GM12891 (cell line): ENCODE results near the gene COL21A1.

ENCODE experiments used
- PAX5 ChIP-seq: IDR thresholded peaks from 2 replicates; pipeline ENCODE4 v1.6.1; 2011; ENCODE audit warnings: low read length, moderate library complexity, mild to moderate bottlenecking; ENCODE audit not compliant: insufficient read depth, severe bottlenecking
- POLR2A ChIP-seq: IDR thresholded peaks from 2 replicates; pipeline ENCODE4 v1.6.1; 2011; ENCODE audit warnings: low read depth, low read length, control low read depth
- POLR2AphosphoS5 ChIP-seq: IDR thresholded peaks from 2 replicates; pipeline ENCODE4 v1.6.1; 2011; ENCODE audit warnings: low read depth, low read length, control low read depth
- POU2F2 ChIP-seq: IDR thresholded peaks from 2 replicates; pipeline ENCODE4 v1.6.1; 2011; ENCODE audit warnings: low read depth, mild to moderate bottlenecking, control low read depth, low read length, moderate library complexity
- SPI1 ChIP-seq: IDR thresholded peaks from 2 replicates; pipeline ENCODE4 v1.6.1; 2011; ENCODE audit warnings: low read depth, low read length, control low read depth
- TAF1 ChIP-seq: IDR thresholded peaks from 2 replicates; pipeline ENCODE4 v1.6.1; 2011; ENCODE audit warnings: low read depth, low read length, control low read depth

DNA sequence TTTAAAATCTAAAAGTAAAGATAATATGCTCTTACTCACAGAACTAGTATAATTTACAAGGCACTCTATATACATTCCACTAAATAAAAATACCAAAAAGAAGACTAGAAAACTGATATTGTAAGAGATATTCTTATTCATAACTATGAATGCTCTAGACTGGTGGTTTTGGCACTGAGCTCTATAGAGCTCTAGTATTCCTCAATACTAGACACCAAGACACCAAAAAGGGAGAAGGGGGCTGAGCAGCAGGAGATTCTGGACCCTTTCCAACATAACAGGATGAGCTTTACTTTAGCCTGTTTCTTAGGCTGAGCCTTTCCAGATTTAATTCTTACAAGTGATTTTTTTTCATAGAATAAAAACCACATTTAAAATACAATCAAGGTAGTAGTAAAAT, 173.6 kb downstream of the COL21A1 start:
- TF ChIP-seq POLR2A (no peak), POLR2AphosphoS5 (no peak), TAF1 (no peak), POU2F2 (no peak), PAX5 (no peak), SPI1 (no peak)
